HEK293T (cell line): ENCODE results near the gene AHNAK.

Experiments
- CTCF ChIA-PET: fragments of 350-600 bp; formaldehyde crosslinking; extraction: SDS; loops from one replicate; lab custom pipeline; 2021; ENCODE audit warnings: antibody characterized with exemption, inconsistent platforms; lab: Yijun Ruan, JAX
- POLR2A ChIA-PET: fragments of 350-600 bp; formaldehyde crosslinking; extraction: SDS; loops from one replicate; lab custom pipeline; 2020; ENCODE audit warnings: antibody characterized with exemption, inconsistent platforms; lab: Yijun Ruan, JAX
- DNase-seq: peaks from one replicate; pipeline ENCODE4 v3.0.0; 2012; ENCODE audit warnings: mixed read lengths; ENCODE audit errors: extremely low spot score
- ARNT ChIP-seq: fragments of 450-650 bp; IDR thresholded peaks from 2 replicates; pipeline ENCODE4 v1.6.1; 2017; ENCODE audit warnings: mild to moderate bottlenecking
- BHLHE40 ChIP-seq: fragments of 450-650 bp; IDR thresholded peaks from 2 replicates; pipeline ENCODE4 v1.6.1; 2016; ENCODE audit warnings: mild to moderate bottlenecking, moderate library complexity, borderline replicate concordance
- CTBP1 ChIP-seq: fragments of 450-650 bp; IDR thresholded peaks from 2 replicates; pipeline ENCODE4 v1.6.1; 2016; ENCODE audit warnings: borderline replicate concordance
- ELF4 ChIP-seq: fragments of 450-650 bp; IDR thresholded peaks from 2 replicates; pipeline ENCODE4 v1.6.1; 2017; ENCODE audit warnings: antibody characterized with exemption
- FOXA1 ChIP-seq: fragments of 450-650 bp; IDR thresholded peaks from 2 replicates; pipeline ENCODE4 v1.6.1; 2016; ENCODE audit warnings: mild to moderate bottlenecking
- FOXK2 ChIP-seq: fragments of 450-650 bp; IDR thresholded peaks from 2 replicates; pipeline ENCODE4 v1.6.1; 2016; ENCODE audit warnings: mild to moderate bottlenecking
- FOXM1 ChIP-seq: fragments of 450-650 bp; IDR thresholded peaks from 2 replicates; pipeline ENCODE4 v1.6.1; 2017; ENCODE audit warnings: mild to moderate bottlenecking, borderline replicate concordance
- HDGF ChIP-seq: fragments of 450-650 bp; IDR thresholded peaks from 2 replicates; pipeline ENCODE4 v1.6.1; 2017; ENCODE audit warnings: antibody characterized with exemption, borderline replicate concordance
- L3MBTL2 ChIP-seq: fragments of 450-650 bp; conservative IDR thresholded peaks from 2 replicates; pipeline ENCODE4 v1.6.1; 2016; ENCODE audit warnings: mild to moderate bottlenecking
- LEF1 ChIP-seq: fragments of 450-650 bp; IDR thresholded peaks from 2 replicates; pipeline ENCODE4 v1.6.1; 2017; ENCODE audit warnings: mild to moderate bottlenecking, borderline replicate concordance
- NFRKB ChIP-seq: fragments of 450-650 bp; IDR thresholded peaks from 2 replicates; pipeline ENCODE4 v1.6.1; 2016; ENCODE audit warnings: mild to moderate bottlenecking, moderate library complexity
- SP1 ChIP-seq: fragments of 450-650 bp; IDR thresholded peaks from 2 replicates; pipeline ENCODE4 v1.6.1; 2017
- SUZ12 ChIP-seq: fragments of 450-650 bp; IDR thresholded peaks from 2 replicates; pipeline ENCODE4 v1.6.1; 2016; ENCODE audit warnings: mild to moderate bottlenecking
- TARDBP ChIP-seq: fragments of 450-650 bp; IDR thresholded peaks from 2 replicates; pipeline ENCODE4 v1.6.1; 2016
- ZNF384 ChIP-seq: fragments of 450-650 bp; IDR thresholded peaks from 2 replicates; pipeline ENCODE4 v1.6.1; 2016
- TF ChIP-seq, protein P1 (sequence below): fragments of 450-650 bp; IDR thresholded peaks from 2 replicates; pipeline ENCODE4 v1.6.1; 2016

AHNAK gene

DNA sequence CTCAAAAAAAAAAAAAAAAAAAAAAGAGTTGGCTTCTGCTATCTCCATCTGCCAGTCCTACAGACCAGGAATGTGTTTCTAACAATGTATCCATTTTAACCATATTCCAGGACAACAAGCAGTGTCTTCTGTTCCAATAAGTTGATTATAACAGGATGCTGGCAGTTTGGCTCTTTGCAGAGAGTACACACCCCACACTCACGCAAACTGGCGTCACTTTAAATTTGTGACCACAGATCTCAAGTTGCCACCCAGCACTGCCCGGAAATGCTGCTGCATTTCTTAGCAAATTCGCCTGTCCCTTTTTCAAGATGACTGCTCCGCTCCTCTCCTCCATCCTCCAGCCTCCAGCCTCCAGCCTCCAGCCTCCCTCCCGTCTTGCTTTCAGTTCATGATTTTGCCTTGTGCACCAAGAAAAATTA, 83.5 kb downstream of the AHNAK start:
- TF ChIP-seq LEF1, result no peak
- TF ChIP-seq, protein P1, sequence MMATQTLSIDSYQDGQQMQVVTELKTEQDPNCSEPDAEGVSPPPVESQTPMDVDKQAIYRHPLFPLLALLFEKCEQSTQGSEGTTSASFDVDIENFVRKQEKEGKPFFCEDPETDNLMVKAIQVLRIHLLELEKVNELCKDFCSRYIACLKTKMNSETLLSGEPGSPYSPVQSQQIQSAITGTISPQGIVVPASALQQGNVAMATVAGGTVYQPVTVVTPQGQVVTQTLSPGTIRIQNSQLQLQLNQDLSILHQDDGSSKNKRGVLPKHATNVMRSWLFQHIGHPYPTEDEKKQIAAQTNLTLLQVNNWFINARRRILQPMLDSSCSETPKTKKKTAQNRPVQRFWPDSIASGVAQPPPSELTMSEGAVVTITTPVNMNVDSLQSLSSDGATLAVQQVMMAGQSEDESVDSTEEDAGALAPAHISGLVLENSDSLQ, result no peak
- TF ChIP-seq FOXK2, result no peak
- no peak for TF ChIP-seq TARDBP
- no peak for TF ChIP-seq BHLHE40
- TF ChIP-seq L3MBTL2, result no peak
- no peak for TF ChIP-seq FOXA1
- no peak for TF ChIP-seq FOXM1
- no peak for TF ChIP-seq HDGF
- no peak for TF ChIP-seq ZNF384
- TF ChIP-seq ARNT, result no peak
- DNase-seq, result no peak
- CTCF ChIA-PET, result interaction anchor here (1.3 kb wide), 1 partner anchor 39 kb away, joined by 3 read pairs; no protein-coding TSS in a partner anchor
- POLR2A ChIA-PET, result no interaction called here

DNA sequence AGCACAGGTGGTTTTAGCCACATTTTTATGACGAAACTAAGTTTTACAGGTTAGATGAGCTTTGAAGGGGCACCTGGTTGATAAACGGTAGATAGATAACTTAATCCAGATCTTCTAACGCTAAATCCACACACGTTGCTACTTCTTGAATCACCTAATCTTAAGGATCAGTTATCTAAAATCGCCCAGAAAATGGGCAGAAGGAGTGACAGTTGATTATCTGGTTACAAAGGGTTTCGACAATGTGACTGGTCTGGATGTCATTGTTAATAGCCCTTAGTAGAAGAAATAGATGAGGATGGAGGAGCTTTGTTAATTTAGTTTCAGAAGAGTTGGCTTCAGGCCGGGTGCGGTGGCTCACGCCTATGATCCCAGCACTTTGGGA, 84.1 kb downstream of the AHNAK start:
- POLR2A ChIA-PET, result no interaction called here
- TF ChIP-seq LEF1, result no peak
- TF ChIP-seq SUZ12, result no peak
- no peak for TF ChIP-seq FOXK2
- TF ChIP-seq ARNT, result no peak
- TF ChIP-seq L3MBTL2, result no peak
- TF ChIP-seq CTBP1, result no peak
- TF ChIP-seq ELF4, result no peak
- TF ChIP-seq ZNF384, result no peak
- TF ChIP-seq NFRKB, result no peak
- TF ChIP-seq SP1, result no peak
- no peak for TF ChIP-seq HDGF
- TF ChIP-seq TARDBP, result no peak
- TF ChIP-seq BHLHE40, result no peak
- TF ChIP-seq, protein P1, result no peak
- TF ChIP-seq FOXA1, result no peak
- TF ChIP-seq FOXM1, result no peak
- CTCF ChIA-PET, result interaction anchor here (1.3 kb wide), 2 partner anchors 38 to 80 kb away, joined by 3 read pairs; no protein-coding TSS in a partner anchor
- no peak for DNase-seq

- ChIA-PET CTCF (interaction anchor here (0.6 to 1.3 kb wide), 4 partner anchors 11 to 333 kb away, joined by 3 read pairs; no protein-coding TSS in a partner anchor), POLR2A (no interaction called here)
- DNase-seq, result no peak
- TF ChIP-seq SUZ12, result no peak
- TF ChIP-seq ZNF384, result no peak
- no peak for TF ChIP-seq BHLHE40
- TF ChIP-seq ELF4, result no peak
- TF ChIP-seq FOXM1, result no peak
- no peak for TF ChIP-seq TARDBP
- TF ChIP-seq, protein P1, result no peak
- no peak for TF ChIP-seq FOXA1
- TF ChIP-seq NFRKB, result no peak
- TF ChIP-seq L3MBTL2, result no peak
- TF ChIP-seq CTBP1, result no peak
- no peak for TF ChIP-seq FOXK2
- TF ChIP-seq LEF1, result no peak
- no peak for TF ChIP-seq ARNT
- no peak for TF ChIP-seq HDGF
- no peak for TF ChIP-seq SP1
Measured at GRCh38 chr11:62461740-62462507, 84.7 kb downstream of the AHNAK start.

DNA sequence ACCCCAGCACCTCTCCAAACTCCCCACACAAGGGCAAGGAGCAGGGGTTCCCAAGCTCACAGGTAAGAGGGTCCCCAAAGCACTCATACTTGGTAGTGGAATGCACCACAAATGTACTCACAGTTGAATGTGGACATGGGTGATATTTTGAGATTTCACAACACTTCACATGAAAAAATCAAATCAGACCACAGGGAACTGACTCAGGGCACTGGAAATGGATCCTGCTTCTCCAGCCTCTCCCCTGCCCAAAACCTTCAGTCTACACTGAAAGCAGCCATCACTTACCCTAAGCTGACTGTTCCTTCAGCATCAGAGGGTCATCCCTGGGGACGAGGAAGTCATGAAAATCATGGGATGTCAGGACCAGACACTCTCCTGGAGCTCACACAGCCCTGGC, 87.5 kb downstream of the AHNAK start:
- POLR2A ChIA-PET, result interaction anchor here (0.8 to 0.9 kb wide), 2 partner anchors 10 to 382 kb away, joined by 3 to 4 read pairs; no protein-coding TSS in a partner anchor
- no peak for DNase-seq
- no peak for TF ChIP-seq ARNT
- no peak for TF ChIP-seq LEF1
- no peak for TF ChIP-seq HDGF
- TF ChIP-seq BHLHE40, result no peak
- no peak for TF ChIP-seq ZNF384
- no peak for TF ChIP-seq L3MBTL2
- no peak for TF ChIP-seq FOXA1
- no peak for TF ChIP-seq FOXK2
- TF ChIP-seq NFRKB, result no peak
- TF ChIP-seq TARDBP, result no peak
- no peak for TF ChIP-seq SUZ12
- no peak for TF ChIP-seq FOXM1
- no peak for TF ChIP-seq SP1
- TF ChIP-seq, protein P1, result no peak
- no peak for TF ChIP-seq ELF4
- no peak for TF ChIP-seq CTBP1
- CTCF ChIA-PET, result interaction anchor here (1.5 to 1.6 kb wide), 2 partner anchors 14 to 34 kb away, joined by 5 read pairs; no protein-coding TSS in a partner anchor
